Stromal cell of bone marrow (primary cell): ENCODE data around the gene ATXN7.

Source experiments
- DNase-seq: peaks from one replicate; pipeline ENCODE4 v3.0.0-alpha.2; 2012; ENCODE audit warnings: low read depth

The ATXN7 gene

GRCh38 chr3:63908081-63908736, 44.5 kb downstream of the ATXN7 start:
- no peak for DNase-seq

GRCh38 chr3:63908776-63909175, 45.1 kb downstream of the ATXN7 start:
- no peak for DNase-seq

- DNase-seq, result no peak
Observed at GRCh38 chr3:63909431-63909830, 45.8 kb downstream of the ATXN7 start.

GRCh38 chr3:63910001-63910400, 46.3 kb downstream of the ATXN7 start:
- no peak for DNase-seq

GRCh38 chr3:63910891-63911290, 47.2 kb downstream of the ATXN7 start:
- DNase-seq, result no peak

- no peak for DNase-seq
Observed at GRCh38 chr3:63911509-63911872, 47.8 kb downstream of the ATXN7 start.

- peak; percentile 86 for DNase-seq
Observed at GRCh38 chr3:63911873-63912767, 48.5 kb downstream of the ATXN7 start, which contains the start of gene SCAANT1. TSS of gene SCAANT1 (minus strand) at chr3:63912383.

GRCh38 chr3:63912768-63913588, 49.3 kb downstream of the ATXN7 start:
- no peak for DNase-seq

- no peak for DNase-seq
Observed at GRCh38 chr3:63914312-63914711, 50.6 kb downstream of the ATXN7 start.

GRCh38 chr3:63918321-63918720, 54.7 kb downstream of the ATXN7 start:
- DNase-seq, result no peak

GRCh38 chr3:63920001-63920400, 56.3 kb downstream of the ATXN7 start:
- DNase-seq, result no peak

GRCh38 chr3:63921741-63922482, 58.2 kb downstream of the ATXN7 start:
- no peak for DNase-seq

- no peak for DNase-seq
Observed at GRCh38 chr3:63922491-63923199, 59.0 kb downstream of the ATXN7 start.

- no peak for DNase-seq
Observed at GRCh38 chr3:63926309-63926708, 62.6 kb downstream of the ATXN7 start.

GRCh38 chr3:63927422-63928280, 64.0 kb downstream of the ATXN7 start:
- no peak for DNase-seq

GRCh38 chr3:63931290-63931689, 67.6 kb downstream of the ATXN7 start:
- no peak for DNase-seq

- no peak for DNase-seq
Observed at GRCh38 chr3:63932509-63933212, 69.0 kb downstream of the ATXN7 start.

- no peak for DNase-seq
Observed at GRCh38 chr3:63933459-63933858, 69.8 kb downstream of the ATXN7 start.

- peak; percentile 19 for DNase-seq
Observed at GRCh38 chr3:63934041-63934866, 70.6 kb downstream of the ATXN7 start.
